Measurements from ENCODE around the gene TNIP2.
A peak's percentile ranks its signal among the peaks of the same experiment; 100 is the strongest.

TNIP2 gene

DNA sequence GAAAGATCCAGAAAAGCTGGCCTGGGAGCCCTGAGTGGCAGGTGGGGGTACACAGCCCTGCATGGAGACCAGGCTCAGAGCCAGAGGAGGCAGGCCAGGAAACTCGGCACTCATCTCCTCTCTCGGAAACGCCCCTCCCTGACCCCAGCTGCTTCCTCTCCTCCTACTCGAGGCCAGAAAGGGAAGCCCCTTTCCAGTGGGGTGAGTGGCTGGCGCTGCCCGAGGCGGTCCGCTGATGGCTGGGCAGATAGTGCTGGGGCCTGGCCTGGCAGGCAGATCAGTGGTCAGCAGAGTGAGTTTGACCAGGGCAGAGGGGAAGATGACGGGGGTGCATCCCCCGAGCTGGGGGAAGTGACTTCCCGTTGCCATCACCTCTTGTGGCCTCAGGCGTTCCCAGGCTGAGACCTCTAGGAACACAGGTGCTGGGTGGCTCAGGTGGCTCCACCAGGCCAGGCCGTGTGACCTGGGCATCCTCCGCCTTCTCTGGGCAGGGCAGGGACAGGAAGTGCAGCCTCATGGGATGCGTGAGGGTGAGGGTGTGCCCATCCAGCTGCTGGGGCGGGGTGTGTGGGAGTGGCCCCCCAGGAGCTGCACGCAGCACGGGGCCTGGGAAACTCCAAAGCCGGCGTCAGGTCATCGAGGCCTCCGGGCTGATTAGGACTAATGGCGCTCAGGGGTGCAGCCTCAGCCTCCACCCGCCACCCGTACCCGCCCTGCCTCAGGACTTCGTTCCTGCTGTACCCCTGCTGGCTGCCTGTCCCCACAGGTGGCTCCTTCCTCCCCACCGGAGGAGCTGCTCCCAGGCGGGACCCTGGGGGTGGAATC is 42.5 kb upstream of the TNIP2 start:
- Histone ChIP-seq H3K27me3 (ENCODE audit: control insufficient read depth, insufficient read depth, low read length) (peaks cover 8% of the 10 kb centered on the region), H3K9me3 (ENCODE audit: control insufficient read depth, insufficient read depth, low read depth, low read length) (no peaks in the 10 kb centered on the region), H3K27ac (ENCODE audit: low read depth, low read length) (no peak overlapping the region), H3K4me3 (ENCODE audit: low read depth, low read length) (no peak overlapping the region), H3K9ac (ENCODE audit: low read length) (no peak overlapping the region), H3K4me1 (ENCODE audit: control insufficient read depth, insufficient read depth, low read length) (peaks cover 41% of the 10 kb centered on the region), H3K36me3 (ENCODE audit: control insufficient read depth, insufficient read depth, low read length) (no peaks in the 10 kb centered on the region)

DNA sequence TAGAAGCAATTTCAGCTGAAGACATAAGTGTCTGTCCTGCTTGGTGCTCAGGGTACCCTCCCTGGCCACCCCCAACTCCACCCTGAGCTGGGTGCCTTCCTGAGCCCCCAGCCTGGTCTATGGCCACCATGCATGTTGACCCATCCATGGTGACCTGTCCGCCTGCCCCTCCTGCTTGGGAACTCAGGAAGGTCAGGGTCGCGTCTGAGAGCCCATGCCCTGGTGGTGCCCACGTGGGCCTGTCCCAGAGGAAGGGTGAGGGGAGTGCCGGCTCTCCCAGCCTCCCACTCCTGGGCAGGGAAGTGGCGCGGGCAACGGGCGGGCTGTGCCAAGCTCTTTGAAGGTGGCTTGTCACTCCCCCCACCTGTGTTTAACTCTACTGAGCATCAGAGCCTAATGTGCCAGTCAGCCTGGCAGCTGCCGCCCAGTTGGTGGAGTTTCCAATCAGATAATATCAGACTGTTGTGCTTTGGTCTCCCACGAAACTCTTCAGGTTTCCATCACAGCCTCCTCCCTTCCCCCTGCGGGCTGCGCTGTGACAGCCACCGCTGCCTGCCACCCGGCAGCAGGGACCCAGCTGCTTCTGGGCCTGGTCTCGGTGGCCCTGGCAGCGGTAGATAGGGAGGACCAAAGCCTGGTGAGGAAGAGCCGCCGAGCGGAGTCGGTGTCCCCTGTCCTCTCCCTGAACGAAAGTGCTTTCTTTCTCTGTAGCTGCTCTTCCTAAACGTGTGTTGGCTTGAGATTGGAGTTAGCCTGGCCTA is 41.6 kb upstream of the TNIP2 start:
- H3K9me3 ChIP-seq (ENCODE audit: control insufficient read depth, insufficient read depth, low read depth, low read length): no peaks in the 10 kb centered on the region
- H3K9ac ChIP-seq (ENCODE audit: low read length): no peak overlapping the region
- no peak overlapping the region for H3K4me3 ChIP-seq (ENCODE audit: low read depth, low read length)
- H3K4me1 ChIP-seq (ENCODE audit: control insufficient read depth, insufficient read depth, low read length): peaks cover 41% of the 10 kb centered on the region
- H3K27me3 ChIP-seq (ENCODE audit: control insufficient read depth, insufficient read depth, low read length): peaks cover 11% of the 10 kb centered on the region
- H3K27ac ChIP-seq (ENCODE audit: low read depth, low read length): no peak overlapping the region
- no peaks in the 10 kb centered on the region for H3K36me3 ChIP-seq (ENCODE audit: control insufficient read depth, insufficient read depth, low read length)

DNA sequence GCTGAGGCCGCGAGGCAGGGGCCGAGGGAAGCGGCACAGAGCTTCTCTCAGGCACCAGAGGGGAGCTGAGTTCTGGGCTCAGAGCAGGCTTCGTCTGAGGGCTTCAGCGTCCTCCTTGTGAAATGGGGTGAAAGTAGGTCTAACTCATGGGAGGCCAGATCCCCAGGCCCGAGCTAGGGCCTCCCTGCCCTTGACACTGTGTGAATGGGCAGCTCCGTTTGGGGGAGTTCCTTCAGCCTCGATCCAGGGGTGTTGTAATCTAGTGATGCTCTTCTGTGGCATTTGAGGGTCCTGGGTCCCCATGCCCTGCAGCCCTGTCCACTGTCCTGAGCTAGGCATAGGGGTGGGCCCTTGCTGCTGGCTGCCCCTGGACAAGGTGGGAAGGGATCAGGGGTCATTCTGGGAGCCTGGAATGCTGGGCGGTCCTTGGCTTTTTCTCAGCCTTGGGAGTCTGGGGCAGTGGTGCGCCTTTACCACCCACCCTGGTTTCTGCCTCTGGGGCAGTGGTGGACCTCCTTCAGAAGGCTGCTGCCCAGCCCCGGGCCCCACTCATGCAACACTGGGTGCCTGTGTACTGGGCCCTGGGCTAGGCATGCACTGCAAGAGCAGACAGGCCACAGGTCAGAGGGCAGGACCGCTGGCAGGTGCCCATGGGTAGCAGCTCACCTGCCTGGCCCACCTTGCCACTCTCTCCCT is 40.9 kb upstream of the TNIP2 start:
- no peak overlapping the region for H3K27ac ChIP-seq (ENCODE audit: low read depth, low read length)
- no peak overlapping the region for H3K4me3 ChIP-seq (ENCODE audit: low read depth, low read length)
- H3K36me3 ChIP-seq (ENCODE audit: control insufficient read depth, insufficient read depth, low read length): no peaks in the 10 kb centered on the region
- no peaks in the 10 kb centered on the region for H3K9me3 ChIP-seq (ENCODE audit: control insufficient read depth, insufficient read depth, low read depth, low read length)
- H3K27me3 ChIP-seq (ENCODE audit: control insufficient read depth, insufficient read depth, low read length): peaks cover 14% of the 10 kb centered on the region
- H3K9ac ChIP-seq (ENCODE audit: low read length): no peak overlapping the region
- peaks cover 45% of the 10 kb centered on the region for H3K4me1 ChIP-seq (ENCODE audit: control insufficient read depth, insufficient read depth, low read length)

DNA sequence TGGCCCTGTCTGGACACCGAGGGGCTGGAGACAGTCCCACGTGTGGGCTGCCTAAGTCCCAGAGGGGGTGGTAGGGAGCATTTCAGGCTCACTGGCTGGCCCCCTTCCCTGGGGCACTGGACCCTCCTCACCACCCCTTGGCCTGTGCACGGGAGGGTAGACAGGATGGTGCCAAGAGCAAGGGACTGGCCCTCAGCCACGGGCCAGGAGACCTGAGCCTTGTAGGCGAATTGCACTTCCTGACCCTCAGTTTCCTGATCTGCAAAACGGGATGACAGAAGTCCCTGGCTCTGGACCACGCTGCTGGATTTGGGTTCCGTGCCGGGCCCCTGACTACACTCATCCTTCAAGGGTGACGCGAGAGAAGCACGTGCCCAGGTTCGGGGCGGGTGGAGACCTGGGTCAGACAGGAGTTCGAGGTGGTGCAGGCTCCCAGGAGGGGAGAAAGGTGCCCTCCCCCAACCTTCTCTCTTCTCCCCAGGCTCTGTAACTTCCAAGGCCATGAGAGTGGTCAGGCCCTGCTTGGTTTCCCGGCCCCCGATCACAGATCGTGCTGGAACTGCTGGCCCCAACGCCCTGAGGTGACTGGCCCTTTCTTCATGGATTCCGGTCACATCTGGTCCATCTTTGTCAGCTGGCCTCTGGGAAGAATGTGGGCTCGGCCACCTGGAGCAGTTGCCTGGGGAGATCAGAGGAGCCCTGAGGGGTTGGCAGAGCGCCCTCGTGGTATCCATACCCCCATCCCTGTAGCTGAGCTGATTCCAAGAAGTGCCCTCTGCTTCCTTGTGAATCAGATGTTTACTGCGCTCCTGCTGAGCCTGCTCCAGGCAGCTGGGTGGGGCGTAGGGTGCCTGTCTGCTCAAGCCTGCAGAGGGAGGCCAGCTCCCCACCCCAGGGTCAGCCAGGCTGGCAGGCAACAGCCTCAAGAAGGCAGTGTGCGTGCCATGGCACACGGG is 40.0 kb upstream of the TNIP2 start:
- Histone ChIP-seq H3K4me3 (ENCODE audit: low read depth, low read length) (no peak overlapping the region), H3K27me3 (ENCODE audit: control insufficient read depth, insufficient read depth, low read length) (peaks cover 20% of the 10 kb centered on the region), H3K27ac (ENCODE audit: low read depth, low read length) (no peak overlapping the region), H3K4me1 (ENCODE audit: control insufficient read depth, insufficient read depth, low read length) (peaks cover 50% of the 10 kb centered on the region), H3K36me3 (ENCODE audit: control insufficient read depth, insufficient read depth, low read length) (no peaks in the 10 kb centered on the region), H3K9ac (ENCODE audit: low read length) (no peak overlapping the region), H3K9me3 (ENCODE audit: control insufficient read depth, insufficient read depth, low read depth, low read length) (no peaks in the 10 kb centered on the region)

DNA sequence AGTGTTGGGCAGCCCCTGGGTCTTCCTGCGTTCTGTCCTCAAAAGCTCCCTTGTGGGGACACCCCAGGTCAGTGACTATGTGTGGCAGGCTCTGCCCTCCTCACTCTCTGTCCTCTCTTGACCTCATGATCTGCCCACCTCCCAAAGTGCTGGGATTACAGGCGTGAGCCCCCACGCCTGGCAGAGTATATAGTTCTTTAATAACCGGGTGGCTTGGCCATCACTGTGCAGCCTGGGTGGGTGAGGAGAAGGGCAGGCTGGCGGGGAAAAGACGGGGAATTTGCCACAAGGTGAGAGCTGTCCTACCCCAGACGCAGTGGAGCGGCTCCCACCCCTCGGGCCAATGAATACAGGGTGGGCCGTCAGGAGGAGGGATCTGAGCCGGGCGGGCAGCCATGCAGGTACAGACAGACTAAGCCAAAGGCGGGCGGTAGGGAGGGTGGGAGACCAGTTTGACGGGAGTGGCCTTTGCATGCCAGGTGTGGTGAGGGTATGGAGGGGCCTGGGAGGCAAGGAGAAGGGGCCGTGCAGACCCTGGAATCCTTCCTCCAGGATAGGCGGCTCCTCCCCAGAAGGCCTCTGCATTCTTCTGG is 39.3 kb upstream of the TNIP2 start:
- peaks cover 20% of the 10 kb centered on the region for H3K27me3 ChIP-seq (ENCODE audit: control insufficient read depth, insufficient read depth, low read length)
- no peak overlapping the region for H3K9ac ChIP-seq (ENCODE audit: low read length)
- no peak overlapping the region for H3K4me3 ChIP-seq (ENCODE audit: low read depth, low read length)
- H3K36me3 ChIP-seq (ENCODE audit: control insufficient read depth, insufficient read depth, low read length): no peaks in the 10 kb centered on the region
- H3K9me3 ChIP-seq (ENCODE audit: control insufficient read depth, insufficient read depth, low read depth, low read length): no peaks in the 10 kb centered on the region
- H3K27ac ChIP-seq (ENCODE audit: low read depth, low read length): no peak overlapping the region
- H3K4me1 ChIP-seq (ENCODE audit: control insufficient read depth, insufficient read depth, low read length): peaks cover 49% of the 10 kb centered on the region

DNA sequence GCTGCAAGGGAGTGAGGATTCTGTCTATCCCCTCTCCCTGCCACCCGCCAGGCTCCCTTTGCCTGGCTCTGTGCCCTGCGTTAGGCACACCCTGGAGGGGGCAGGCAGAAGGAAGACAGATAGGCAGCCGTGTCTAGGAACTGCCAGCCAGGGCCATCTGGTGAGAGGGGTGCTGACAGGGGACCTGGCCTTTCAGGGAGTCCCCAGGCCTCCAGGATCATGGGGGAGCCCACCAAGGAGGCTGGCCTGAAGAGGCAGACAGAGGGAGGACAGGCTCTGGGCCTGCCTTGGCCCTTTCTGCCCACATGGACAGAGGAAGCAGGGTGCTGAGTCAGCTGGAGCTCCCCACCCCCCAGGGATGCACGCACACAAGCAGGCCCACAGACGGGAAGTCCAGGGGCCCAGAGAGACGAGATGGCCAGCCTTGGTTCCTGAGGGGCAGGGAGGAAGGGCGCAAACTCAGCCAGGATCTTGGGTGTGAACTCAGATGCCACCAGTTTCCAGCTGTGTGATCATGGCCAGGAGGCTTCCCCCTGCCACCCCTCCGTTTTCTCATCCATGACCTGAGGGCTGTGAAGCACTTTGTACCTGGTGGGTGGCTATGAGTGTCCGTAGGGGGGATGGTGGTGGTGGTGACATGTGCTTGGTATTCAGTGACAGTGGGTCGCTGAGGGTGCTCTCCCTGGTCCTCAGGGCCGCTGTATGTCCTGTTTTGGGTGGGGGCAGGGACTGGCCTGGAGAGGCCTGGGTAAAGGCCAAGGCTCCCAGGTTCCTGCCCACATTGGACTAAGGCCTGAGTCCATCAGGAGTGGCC is 38.6 kb upstream of the TNIP2 start:
- Histone ChIP-seq H3K36me3 (ENCODE audit: control insufficient read depth, insufficient read depth, low read length) (no peaks in the 10 kb centered on the region), H3K9ac (ENCODE audit: low read length) (no peak overlapping the region), H3K27ac (ENCODE audit: low read depth, low read length) (no peak overlapping the region), H3K9me3 (ENCODE audit: control insufficient read depth, insufficient read depth, low read depth, low read length) (no peaks in the 10 kb centered on the region), H3K4me1 (ENCODE audit: control insufficient read depth, insufficient read depth, low read length) (peaks cover 45% of the 10 kb centered on the region), H3K4me3 (ENCODE audit: low read depth, low read length) (no peak overlapping the region), H3K27me3 (ENCODE audit: control insufficient read depth, insufficient read depth, low read length) (peaks cover 20% of the 10 kb centered on the region)

DNA sequence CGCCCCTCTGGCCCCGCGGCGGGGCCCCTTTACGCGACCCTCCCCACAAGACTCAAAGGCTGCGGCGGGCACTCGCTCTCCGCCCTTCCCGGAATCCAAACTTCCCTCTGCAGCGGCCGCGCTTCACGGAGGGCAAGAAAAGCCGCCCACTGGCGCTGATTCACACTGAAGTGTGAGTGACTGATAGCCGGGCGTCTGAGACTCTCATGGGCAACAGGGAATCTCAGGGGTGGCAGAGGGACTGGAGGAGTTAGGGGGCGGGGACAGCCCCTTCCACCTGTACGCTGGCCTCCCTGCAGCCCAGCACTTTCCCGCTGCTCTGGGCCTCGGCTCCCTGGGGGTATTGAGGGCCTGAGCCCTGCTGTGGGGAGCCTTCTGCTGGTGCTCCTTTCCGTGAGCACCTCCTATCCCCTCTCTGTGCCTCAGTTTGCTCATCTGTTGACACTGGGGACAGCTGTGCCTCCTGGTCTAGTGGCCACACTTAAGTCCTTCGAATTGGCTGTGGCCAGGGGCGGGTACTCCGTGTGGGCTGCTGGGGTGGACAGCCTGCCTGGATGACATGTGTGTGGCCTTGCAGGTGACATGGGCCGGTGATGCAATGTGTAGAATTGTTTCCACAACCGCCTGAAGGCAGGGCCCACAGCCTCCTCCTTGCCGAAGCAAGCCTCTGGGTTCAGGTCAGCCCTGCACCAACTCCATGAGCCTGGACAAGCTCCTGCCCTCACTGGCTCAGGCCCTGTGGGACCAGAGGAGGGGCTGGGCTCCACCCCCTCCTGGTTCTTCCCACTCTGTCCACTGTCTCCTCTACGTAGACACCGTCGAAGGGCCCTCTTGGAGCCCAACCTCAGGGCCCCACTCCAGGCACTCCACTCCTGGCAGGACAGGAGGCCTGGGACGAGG is 37.7 kb upstream of the TNIP2 start:
- no peak overlapping the region for H3K27ac ChIP-seq (ENCODE audit: low read depth, low read length)
- H3K9ac ChIP-seq (ENCODE audit: low read length): no peak overlapping the region
- H3K27me3 ChIP-seq (ENCODE audit: control insufficient read depth, insufficient read depth, low read length): peaks cover 20% of the 10 kb centered on the region
- peaks cover 40% of the 10 kb centered on the region for H3K4me1 ChIP-seq (ENCODE audit: control insufficient read depth, insufficient read depth, low read length)
- no peaks in the 10 kb centered on the region for H3K9me3 ChIP-seq (ENCODE audit: control insufficient read depth, insufficient read depth, low read depth, low read length)
- peak overlapping the region; percentile 54 for H3K4me3 ChIP-seq (ENCODE audit: low read depth, low read length)
- no peaks in the 10 kb centered on the region for H3K36me3 ChIP-seq (ENCODE audit: control insufficient read depth, insufficient read depth, low read length)

DNA sequence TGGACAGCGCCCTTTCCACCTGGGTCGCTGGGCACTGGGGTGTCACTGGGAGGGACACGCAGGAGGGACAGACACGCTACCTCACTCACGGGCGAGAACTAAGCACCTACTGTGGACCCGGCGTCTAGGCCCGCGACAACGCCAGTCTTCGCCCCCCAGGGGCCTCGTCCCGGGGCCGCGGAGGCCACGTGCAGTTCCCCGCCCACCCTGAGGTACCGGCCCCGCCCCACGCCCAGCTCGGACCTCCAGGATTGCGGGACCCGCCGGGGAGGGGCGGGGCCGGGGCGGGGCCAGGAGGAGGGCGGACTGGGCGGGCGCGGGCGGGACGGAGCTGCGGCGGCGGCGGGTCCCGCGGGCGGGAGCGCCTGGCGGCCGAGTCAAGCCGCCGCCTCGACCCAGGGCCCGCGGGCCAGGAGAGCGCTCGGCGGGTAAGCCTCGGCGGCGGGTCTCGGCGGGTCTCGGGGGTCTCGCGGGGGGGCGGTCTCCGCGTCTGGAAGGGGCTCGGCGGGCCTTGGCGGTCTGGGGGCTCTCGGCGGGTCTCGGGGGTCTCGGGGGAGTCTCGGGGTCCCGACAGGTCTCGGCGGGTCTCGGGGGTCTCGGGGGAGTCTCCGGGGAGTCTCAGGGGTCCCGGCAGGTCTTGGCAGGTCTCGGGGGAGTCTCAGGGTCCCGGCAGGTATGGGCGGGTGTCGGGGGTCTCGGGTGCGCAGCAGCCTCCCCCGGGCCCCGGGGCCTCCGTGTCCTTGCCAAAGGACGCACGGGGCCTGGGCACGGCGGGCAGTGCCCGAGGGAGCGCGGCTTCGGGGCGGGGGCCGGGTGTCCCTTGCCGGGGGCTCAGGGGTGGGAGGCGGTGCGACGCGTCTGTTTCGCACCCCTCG is 36.8 kb upstream of the TNIP2 start, which contains the start of gene SH3BP2:
Gene SH3BP2, plus strand, starts transcription at position 375 of the 875 bp plus-strand sequence. CDS start 27,533 bp downstream, outside the sequence.
- Histone ChIP-seq H3K27ac (ENCODE audit: low read depth, low read length) (no peak within 1 kb of the TSS), H3K9me3 (ENCODE audit: control insufficient read depth, insufficient read depth, low read depth, low read length) (no peaks in the 10 kb centered on the region), H3K27me3 (ENCODE audit: control insufficient read depth, insufficient read depth, low read length) (peaks cover 20% of the 10 kb centered on the region), H3K4me1 (ENCODE audit: control insufficient read depth, insufficient read depth, low read length) (peaks cover 34% of the 10 kb centered on the region), H3K9ac (ENCODE audit: low read length) (no peak within 1 kb of the TSS), H3K4me3 (ENCODE audit: low read depth, low read length) (peak within 1 kb of the TSS; percentile 54), H3K36me3 (ENCODE audit: control insufficient read depth, insufficient read depth, low read length) (no peaks in the 10 kb centered on the region)
